HG02571 (cell line): ENCODE measurements around the gene ATP11A.

Source experiments
- ATAC-seq: cut with Tn5 transposase; IDR thresholded peaks from one replicate; pipeline ENCODE4 v1.9.1; 2021; ENCODE audit warnings: mild to moderate bottlenecking, moderate library complexity; ENCODE audit not compliant: unreplicated experiment

ATP11A gene

DNA sequence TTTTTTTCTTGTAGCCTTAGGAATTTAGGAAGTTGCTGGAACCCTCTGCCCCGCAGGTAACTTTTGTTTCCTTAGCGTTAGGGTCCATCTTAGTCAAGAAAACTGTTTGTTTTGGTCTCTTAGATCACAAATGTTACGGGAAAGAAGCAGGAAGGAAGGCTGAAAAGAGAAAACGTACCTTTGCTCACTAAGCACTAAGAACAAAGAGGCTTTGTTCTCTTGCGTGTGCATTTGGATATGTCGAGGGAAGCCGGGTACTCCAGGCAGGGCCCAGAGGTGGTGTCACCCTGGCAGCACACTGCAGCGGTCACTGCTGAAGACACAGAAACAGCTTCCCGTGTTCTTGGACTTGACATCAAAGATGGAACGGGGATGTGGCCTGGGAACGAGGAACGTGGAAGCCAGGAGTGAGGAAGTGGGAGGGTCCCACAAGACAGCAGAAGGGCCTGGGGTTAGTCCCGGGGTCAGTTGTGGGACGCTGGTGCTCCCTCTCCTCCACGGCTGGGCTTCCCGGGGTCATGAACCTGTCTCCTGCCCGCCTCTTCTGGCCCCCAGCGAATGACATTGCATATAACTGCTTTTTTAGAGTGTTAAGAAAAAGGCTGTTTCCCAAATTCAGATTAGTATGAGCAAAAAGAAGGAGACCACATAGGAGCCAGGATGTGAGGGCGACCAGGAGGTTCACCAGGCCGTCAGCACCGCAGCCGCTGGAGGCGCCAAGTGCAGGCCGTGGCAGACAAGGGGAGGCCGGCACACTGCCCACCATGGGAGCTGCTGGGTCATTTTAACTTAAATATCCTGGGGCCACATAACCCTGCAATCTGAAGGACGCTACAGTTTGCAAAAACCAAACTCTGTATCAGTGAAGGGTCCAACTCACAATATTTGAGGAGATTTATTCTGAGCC lies 31.6 kb downstream of the ATP11A start:
- ATAC-seq = no peak

DNA sequence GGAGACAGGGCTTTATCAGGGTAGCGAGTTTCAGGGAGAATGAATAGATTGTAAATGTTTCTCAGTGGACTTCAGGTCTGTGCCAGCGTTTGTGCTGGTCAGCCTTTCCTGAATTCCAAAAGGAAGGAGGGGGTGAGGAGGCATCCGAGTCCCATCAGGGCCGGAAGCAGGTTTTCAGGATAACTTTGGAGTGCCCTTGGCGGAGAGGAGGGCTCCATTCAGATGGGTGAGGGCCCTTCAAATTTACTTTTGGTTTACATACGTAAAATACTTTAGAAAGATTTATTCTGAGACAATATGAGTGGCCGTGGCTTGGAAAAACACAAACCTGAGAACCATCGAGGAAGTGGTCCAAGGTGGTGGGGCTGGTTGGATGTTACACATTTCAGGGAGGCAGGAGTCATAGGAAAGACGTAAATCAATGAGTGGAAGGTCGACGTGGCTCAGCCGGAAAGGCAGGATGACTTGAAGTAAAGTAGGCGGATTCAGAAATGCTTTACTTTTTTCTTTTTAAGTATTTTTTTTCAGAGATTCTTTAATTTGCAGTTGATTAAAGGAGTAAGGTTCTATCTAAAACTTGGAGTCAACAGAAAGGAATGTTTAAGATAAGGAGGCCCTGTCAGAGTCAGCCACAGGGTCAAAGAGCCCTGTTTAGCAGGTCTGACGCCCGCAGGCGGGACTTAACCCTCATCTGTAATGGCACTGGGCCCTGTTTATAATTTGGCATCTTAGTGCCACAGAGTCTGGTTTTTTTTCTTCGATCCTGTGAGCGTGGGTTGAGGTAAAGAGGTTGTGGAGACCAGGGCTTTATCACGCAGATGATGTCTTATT lies 32.8 kb downstream of the ATP11A start:
- no peak for ATAC-seq

DNA sequence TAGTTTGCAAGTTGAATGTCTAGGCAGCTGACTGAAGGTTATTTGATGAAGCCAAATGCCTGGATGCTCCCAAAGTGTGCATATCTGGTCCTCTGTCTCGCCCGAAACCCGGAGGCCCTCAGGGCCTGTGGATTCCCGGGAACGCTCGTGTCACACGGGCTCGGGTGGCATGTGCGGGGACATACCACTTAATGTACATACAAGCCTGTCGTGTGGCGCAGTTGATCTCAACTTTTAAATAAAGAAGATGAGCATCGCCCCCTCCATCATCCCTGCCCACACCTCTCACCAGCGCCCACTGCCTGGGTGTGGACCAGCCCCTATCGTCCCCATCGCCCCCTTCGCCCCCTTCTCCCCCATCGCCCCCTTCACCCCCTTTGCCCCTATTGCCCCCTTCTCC lies 33.9 kb downstream of the ATP11A start:
- no peak for ATAC-seq

DNA sequence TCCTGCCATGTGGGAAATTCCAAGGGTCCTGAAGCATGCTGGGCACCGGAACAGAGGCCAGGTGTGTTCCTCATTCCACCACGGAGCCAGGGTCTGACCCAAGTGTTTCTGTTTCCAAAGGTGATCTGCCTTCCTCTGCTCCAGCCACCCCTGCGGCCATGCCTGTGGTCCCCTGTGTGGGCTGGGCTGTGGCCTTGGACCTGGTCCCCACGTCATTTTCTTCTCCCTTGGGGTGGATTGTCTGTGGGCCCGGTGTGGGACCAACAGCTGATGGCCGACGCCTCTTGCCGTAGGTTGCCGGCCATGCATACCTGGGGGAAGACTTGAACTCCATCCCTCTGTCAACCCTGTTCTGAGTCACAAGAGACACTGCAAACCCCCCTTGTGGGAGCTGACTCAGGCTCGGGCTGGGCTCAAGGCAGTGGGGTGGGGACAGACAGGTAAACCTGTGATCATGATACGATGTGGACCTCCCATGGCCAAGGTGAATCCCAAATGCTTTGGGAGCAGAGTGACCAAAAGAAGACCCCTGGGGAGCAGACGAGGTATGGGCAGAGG lies 35.0 kb downstream of the ATP11A start:
- no peak for ATAC-seq

DNA sequence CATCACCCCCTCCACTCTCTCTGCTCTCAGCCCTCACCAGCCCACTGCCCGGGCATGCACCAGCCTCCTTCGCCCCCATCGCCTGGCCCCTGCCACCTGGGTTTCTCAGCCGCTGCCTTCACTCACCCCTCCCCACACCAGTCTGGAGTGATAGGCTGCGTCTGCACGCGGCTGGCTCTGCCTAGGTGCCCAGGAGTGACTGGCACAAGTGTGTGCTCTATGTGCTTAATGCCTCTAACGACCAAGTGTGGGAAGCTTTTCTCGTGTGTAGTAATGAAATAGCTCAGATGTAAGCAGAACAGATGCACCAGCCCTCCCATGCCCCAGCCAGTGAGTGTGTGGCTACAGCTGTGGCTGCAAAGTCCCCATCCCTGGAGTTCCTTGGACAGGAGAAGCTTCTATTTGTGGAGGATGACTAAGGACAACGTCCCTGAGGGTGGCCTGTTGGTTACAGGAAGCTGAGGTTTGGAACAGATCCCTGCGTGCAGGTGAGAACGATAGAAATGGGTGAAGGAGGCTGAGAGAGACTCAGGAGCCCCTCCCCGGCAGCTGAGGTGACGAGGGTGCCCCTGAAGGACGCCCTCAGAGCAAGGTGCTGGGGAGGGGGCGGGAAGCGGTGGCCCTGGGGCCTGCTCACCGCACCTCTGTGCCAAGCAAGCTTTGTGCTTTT lies 35.6 kb downstream of the ATP11A start:
- no peak for ATAC-seq

DNA sequence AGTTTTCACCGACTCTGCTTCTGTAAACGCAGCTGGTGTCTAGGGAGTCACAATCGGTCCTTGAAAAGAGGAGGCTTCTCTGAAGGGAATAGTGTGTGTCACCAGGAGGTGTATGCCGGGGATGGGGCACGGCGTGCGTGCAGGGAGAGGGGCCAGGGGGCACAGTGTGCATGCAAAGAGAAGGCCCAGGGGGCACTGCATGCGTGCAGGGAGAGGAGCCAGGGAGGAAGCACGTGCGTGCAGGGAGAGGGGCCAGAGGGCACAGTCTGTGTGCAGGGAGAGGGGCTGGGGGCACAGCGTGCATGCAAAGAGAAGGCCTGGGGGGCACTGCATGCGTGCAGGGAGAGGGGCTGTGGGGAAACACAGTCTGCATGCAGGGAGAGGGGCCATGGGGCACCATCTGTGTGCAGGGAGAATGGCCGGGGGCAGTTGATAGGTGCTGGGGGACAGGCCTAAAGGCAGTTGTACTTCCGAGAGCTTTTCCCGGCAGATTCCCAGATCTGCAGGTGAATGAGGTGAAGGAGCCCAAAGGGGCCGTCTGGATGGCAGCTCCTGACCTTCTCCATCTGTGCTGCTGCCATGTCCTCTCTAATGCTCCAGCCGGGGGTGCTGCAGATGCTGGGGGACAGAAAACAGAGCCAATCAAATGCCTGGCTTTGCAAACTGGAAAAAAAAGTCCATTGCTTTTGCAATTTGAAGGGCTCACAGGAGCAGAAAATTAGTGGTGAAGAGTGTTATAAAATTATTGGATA lies 36.4 kb downstream of the ATP11A start:
- ATAC-seq = no peak

DNA sequence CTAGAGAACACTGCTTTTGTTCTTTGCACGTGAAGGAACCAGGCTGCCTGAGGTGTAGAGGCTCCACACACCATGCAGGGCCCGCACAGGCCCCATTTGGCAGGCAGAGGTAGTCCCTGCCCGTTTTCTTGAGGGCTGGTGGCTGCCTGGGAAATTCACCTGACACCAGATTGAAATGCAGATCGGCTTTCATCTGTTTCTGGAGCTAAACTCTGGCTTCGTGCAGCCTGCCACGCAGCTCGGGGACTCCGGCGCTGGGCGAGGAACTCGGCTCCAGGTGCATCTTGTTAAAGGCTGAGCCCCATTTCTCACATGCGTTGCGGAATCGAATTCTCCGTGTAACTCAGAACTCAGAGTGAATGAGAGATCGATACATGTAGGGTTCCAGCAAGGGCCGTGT lies 37.7 kb downstream of the ATP11A start:
- ATAC-seq = no peak

DNA sequence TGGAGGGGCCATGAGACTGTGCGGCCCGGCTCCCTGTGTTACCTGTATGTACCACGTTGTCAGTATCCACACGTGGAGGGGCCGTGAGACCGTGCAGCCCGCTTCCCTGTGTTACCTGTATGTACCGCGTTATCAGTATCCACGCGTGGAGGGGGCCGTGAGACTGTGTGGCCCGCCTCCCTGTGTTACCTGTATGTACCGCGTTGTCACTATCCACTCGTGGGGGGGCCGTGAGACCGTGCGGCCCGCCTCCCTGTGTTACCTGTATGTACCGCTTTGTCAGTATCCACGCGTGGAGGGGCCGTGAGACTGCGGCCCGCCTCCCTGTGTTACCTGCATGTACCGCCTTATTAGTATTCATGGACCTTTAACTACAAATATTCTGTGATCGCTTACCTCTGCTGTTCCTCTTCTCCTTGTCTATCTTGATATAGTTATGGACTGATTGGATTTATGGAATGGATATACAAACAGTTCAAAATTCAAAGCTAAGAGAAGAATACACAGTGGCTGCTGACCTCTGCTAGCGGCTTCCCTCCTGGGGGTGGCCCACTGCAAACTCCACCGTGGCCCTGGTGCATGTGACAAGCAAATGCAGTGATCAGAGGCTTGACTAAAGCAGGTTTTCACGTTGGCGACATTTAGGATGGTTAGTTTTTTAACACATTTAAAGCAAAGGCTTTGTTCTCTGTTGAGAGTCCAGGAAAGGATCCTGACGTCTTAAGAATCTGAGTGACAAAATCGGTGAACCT lies 38.7 kb downstream of the ATP11A start:
- no peak for ATAC-seq

DNA sequence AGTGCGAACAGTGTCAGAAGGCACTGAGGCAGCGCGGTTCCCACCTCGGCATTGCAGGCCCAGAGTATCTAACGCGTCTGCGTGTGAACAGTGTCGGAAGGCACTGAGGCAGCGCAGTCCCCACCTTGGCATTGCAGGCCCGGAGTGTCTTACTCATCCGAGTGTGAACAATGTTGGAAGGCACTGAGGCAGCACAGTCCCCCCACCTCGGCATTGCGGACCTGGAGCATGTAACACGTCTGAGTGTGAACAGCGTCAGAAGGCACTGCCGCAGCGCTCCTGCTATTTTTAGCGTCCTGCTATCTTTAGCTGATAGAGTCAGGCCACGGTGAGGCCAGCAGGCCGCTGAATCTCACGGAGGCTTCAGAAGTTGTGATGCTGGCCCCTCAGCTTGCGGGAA lies 39.6 kb downstream of the ATP11A start:
- ATAC-seq = no peak

DNA sequence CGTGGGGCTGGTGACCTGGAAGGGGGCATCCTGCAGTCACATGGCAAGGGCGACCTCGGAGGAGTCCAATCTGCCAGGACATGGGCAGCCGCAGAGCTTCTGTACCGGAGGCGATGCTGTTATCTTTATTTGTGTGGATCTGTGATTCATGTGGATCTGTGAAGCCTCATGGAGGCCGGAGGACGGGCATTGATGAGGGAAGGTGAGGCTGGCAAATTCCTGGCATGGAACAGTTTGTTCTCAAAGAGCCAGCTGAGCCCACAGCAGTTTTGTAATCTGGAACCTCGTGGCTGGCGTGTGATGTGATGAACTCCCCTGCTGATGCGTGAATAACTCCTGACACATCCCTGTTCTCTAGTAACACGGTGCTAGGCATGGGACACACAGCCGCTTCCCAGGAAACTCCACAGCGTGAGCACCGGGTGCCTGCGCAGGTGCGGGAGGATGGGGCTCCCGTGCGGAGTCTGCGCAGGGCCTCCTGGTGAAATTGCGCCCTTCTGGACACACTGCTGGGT lies 40.4 kb downstream of the ATP11A start:
- no peak for ATAC-seq

DNA sequence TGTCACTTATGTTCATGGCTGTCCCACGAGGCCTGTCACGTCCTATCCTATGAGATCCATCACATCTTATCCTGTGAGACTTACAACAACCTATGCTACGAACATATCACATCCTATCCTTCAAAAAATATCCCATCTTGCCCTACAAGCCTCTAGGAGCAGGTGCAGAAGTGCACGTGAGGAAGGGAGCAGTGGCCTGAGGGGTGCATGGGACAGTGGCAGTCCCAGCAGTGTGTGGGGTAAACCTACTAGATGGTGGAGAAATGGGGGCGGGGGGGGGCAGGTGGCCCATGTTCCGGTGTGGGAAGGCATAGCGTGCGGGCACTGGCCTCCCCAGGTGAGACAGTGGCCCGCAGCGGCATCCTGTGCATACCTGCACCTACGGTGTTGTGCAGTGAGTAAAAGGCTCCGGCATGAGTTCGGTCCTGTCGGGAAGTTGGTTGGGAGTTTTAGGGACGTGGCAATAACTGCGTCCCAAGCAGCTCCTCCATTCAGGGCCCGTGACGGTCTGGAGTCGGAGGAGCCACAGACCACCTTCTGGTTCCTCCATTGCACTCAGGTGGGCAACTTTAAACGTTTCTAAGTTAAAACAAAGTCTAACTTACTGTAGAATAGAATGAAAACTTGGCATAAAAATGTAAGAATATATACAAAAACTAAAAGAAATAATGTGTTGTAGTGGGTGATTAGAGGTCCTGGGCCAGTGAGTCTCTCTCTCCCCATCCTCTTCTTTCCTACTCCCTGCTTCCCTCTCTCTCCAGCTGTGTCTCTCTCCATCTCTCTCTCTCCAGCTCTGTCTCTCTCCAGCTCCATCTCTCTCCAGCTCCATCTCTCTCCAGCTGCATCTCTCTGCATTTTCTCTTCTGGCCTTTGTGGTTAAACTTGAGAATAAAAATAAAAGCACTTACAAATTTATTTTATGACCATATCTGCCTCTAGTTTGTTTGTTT lies 42.1 kb downstream of the ATP11A start:
- no peak for ATAC-seq

DNA sequence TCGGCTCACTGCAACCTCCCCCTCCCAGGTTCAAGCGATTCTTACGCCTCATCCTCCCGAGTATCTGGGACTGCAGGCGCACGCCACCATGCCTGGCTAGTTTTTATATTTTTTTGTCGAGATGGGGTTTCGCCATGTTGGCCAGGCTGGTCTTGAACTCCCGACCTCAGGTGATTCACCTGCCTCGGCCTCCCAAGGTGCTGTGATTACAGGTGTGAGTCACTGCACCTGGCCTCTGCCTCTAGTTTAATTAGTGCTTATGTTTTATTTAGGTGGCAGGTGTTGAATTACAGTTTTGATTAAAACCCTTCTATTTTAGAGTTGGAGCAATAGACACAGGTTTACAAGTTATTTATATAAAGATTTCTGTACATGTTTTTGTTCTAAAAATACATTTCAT lies 42.8 kb downstream of the ATP11A start:
- no peak for ATAC-seq

DNA sequence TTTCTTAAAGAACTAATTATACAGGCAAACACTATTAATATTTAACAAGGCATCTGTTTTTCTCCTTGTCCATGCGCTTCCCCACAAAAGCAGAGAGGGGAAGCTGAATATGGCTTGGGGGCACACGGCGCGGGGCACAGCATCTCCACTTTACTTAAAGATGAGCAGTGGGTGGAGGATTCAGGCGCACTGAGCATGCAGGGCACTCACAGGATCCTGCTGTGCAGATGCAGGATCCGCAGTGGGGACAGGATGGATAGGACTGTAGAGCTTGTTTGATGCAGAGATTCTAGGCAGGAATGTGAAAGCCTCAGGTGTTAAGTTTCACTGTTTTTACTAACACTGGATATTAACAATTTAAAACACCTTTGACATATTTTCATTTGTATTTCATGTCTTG lies 43.3 kb downstream of the ATP11A start:
- no peak for ATAC-seq

DNA sequence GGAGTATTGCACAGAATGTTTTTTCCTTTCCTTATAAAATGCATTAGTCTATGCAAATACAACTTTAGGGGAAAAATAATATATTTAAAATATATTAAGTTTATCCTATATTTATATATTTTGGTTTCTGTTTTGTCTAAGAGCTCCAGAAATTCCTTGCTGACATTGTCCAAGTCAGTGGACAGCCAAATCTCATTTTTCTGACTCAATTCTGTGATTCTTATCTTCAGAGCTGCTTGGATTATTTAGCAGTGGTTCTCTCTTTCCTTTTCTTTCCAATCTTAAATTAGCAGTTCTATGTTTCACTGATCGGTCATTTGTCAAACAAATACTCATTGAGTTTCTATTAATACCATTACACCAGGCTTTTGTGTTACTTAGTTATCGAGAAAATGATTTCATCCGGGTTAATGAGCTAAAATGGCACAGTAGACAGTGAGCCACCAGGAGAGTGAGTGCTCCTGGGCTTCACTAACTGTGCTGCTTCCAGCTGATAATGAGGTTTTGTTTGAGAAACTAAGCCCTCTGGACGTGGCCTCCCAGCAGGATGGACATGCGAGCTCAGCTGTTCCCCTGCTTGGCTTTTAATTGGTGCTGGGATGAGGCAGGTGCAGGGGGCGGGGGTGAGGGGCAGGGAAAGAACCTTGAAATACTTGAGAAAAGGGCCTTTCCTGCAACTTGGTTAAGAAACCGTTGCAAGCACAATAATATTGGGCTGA lies 44.0 kb downstream of the ATP11A start:
- ATAC-seq = no peak

DNA sequence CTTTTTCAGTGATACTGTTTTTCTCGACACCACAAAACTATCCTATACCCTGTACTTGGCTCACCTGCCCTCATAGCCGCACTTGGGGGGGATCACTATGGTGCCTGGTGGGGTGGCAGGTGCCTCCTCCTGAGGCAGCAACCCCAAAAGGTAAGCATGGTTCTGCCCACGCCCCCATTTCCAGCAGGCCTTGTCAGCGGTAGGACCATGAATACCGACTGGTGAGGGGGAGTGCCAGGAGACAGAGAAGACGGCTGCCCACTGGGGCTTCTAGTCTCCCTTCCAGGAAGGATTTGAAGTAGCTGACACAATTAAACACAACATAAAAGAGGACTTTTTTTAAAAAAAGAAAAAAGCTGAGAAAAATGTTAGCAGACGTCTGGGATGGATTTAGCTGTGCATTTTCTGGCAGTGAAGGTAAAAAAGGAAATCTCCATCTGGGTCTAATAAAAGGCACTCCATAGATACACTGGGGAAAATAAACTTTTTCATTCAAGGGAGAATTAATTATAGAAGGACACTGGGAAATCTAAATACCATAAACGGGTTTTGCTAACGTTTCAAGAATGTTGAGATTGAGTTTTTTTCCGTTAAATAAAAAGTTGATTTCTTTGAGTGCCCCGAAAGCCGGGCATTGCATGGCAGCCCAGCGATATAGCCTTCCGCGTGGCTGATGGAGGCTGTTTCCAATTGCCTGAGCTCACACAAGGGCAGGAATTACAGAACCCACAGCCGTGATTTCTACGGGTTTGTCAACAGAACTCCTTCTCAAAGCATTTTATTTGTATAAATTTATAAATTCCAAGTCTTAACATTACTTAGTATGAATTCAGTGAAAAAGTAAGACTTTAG lies 45.1 kb downstream of the ATP11A start:
- ATAC-seq = no peak

DNA sequence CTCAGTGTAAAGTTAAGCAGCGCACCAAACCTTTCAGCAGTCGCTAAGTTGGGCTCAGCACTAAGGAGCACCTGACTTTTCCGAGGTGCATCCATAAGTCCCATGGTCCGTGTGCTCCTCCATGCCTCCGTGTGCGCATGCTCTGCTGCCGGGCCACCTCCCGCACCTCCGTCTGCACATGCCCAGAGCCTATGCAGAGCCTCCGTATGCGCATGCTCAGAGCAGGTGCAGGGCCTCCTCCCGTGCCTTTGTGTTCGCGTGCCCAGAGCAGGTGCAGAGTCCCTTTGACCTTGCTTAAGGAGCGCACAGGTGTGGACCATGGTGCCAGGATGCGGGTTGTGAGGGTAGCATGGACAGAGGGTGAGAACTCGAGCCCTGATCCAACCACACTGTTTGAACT lies 46.0 kb downstream of the ATP11A start:
- no peak for ATAC-seq

DNA sequence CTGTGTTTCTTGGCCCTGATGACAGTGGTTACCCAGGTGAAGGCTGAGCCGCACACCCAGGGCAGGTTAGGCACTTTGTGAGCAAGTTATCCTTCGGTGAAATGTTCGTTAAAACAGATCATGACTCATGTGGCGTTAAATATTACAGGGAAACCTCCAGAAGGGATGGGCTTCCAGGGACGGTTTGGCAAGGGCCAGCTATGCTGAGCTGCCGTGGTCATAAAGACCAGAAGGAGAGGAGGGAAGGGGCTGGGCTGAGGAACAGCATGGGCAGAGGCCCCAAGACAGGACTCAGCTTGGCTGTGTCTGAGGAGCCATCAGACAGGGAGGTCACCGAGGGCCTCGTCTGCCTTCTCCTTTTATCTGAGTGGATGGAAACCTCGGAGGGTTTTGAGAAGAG lies 47.5 kb downstream of the ATP11A start:
- ATAC-seq = no peak
